T-helper 2 cell (primary cell): Measurements from ENCODE around the gene CACHD1.
A peak's percentile ranks its signal among the peaks of the same experiment; 100 is the strongest.
"Not testable (repeated sequence)": the region's sequence is repeated elsewhere in the genome, so short reads cannot be mapped to it uniquely, and the experiment has no call there.

Source experiments
- DNase-seq, 5 experiments: peaks; one replicate each; pipeline versions ENCODE4 v3.0.0 to v3.0.0-alpha.2; 2012 to 2022

CACHD1 gene

GRCh38 chr1:64498325-64498724, 28.4 kb downstream of the CACHD1 start:
- no peak for DNase-seq

- DNase-seq = no peak
Observed at GRCh38 chr1:64499011-64499410, 29.1 kb downstream of the CACHD1 start.

DNA sequence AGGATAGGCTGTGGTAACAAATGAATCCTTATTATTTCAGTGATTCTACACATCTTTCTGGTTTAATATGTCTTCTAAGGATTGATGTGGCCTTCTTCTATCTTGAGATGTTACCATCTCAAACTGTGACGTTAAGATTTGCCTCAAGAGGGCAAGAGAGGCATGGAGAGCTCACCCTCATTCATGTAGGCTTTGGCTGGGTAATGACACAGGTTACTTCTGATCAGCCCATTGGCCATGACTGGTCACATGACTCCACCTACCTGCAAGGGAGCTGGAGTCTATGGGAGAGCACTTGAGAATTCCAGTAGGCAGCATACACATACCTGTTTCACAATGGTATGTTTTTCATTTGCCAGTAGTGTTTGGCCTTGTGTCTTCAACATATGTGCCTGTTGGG, 30.0 kb downstream of the CACHD1 start:
- DNase-seq = peak in 1 of 5 experiments; percentile 1

GRCh38 chr1:64502083-64502482, 32.2 kb downstream of the CACHD1 start:
- DNase-seq = no peak

GRCh38 chr1:64502931-64503330, 33.0 kb downstream of the CACHD1 start:
- no peak for DNase-seq

GRCh38 chr1:64505232-64505943, 35.5 kb downstream of the CACHD1 start:
- DNase-seq = peak in 4 of 5 experiments; percentile 3 to 8 (median 6)

- peak in 1 of 5 experiments; percentile 3 for DNase-seq
Observed at GRCh38 chr1:64505944-64506655, 36.2 kb downstream of the CACHD1 start.

DNA sequence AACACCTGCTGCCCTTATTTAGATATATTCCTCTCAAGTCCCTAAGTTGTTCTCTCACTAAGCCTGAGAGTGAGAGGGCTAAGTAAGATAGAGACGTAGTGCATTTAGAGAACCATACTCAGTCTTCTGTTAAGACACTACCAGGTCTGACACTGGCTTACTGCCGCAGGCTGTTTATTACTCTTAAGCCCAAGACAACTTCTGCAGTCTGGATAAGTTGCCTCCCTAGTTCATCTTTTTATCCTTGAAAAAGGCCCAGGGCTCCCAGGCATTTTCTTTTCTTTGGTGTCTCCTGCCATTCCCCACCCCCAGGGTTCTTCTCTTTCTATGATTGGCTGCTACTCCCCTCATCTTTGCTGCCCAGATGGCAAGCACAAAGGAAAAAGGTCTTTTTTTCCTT, 38.7 kb downstream of the CACHD1 start:
- no peak for DNase-seq

DNA sequence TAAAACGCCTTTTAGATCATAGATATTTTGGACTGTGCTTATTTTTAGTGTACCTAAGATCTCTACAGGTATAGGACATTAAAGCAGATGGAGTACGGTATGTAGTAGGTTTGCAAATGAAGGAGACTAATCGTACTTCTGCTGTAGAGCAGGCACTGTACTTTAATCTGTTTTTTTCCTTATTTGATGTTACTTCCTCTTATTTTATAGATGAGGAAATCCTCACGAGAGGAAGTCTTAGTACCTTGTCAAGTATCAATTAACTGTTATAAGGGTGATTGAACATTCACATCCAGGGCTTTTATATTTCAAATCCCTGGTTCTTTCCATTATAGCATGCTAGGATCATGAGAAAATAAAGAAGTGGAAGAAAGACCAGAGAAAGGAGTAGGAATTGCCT, 41.1 kb downstream of the CACHD1 start:
- DNase-seq = no peak

GRCh38 chr1:64512206-64512605, 42.3 kb downstream of the CACHD1 start:
- DNase-seq = not testable (repeated sequence)

- DNase-seq = no peak
Observed at GRCh38 chr1:64513545-64513944, 43.6 kb downstream of the CACHD1 start.

DNA sequence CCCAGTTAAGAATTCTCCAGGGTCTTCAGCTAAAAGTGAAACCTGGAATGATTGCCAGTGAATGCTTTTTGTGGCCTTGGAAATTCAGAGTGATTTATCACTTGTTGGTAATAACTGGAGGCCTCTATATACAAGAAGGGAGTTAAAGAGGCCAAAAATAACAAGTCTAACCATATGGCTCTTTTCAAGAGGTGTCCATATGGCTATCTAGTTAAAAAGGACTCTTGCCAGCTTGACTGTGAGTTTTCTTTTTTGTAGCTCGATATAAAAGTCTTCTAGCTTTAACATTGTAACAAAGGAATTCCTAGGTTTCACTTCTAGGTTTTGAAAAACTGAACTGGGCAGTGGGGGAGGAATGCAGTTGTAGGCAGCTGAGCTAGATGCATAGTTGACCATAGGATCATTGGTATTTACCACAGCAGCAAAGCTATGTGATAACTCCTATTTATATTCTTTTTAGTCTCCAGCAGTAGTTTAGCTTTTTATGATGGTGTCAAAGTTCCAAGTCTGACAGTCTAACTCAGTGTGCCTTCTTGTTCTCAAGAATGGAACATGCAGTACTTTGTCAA, 44.4 kb downstream of the CACHD1 start:
- DNase-seq = no peak

DNA sequence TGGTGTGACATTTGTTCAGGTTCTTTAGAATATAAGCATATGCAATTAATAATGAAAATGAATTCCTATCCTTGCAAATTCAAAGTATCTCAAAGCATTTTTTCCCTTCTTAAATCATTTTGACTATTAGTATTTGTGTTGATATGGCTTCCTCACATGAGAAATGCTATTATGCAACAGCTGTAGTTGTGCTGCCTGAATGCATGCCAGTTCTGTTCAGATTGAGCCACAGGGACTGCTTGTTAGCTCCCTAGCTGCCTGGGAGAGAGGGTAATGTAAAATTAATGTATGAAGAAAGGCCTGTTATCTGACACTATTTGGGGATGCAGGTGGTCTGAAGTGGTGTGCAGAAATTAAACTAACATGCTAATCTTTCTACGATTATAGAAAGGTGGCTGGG, 45.5 kb downstream of the CACHD1 start:
- DNase-seq = no peak

- no peak for DNase-seq
Observed at GRCh38 chr1:64516301-64516700, 46.4 kb downstream of the CACHD1 start.

- no peak for DNase-seq
Observed at GRCh38 chr1:64516803-64517568, 47.1 kb downstream of the CACHD1 start.

- DNase-seq = no peak
Observed at GRCh38 chr1:64517640-64518039, 47.7 kb downstream of the CACHD1 start.

GRCh38 chr1:64518692-64519481, 49.0 kb downstream of the CACHD1 start:
- DNase-seq = no peak

GRCh38 chr1:64519901-64520300, 50.0 kb downstream of the CACHD1 start:
- no peak for DNase-seq

DNA sequence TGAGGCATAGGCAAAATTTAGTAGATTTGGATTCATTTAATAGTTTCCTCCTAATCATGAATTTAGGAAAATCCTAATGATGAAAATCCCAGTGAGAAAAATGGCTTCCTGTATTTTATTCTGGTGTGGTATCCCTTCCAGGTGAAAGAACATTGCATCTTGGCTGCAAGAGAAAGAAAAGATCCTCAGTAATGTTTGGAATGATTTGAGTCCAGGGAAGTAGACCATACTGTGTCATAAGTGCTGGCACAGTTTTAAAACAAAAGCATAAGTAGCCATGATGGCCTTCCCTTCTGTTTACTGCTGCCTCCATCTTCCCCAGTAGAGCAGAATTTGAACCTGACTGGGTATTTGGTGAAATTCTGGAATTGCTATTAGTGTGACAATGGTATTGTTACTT, 52.8 kb downstream of the CACHD1 start:
- DNase-seq = no peak

- DNase-seq = no peak
Observed at GRCh38 chr1:64523413-64524337, 53.7 kb downstream of the CACHD1 start.

GRCh38 chr1:64524614-64525013, 54.7 kb downstream of the CACHD1 start:
- no peak for DNase-seq
